SU-DHL-6 (cell line): ENCODE measurements around the gene REG4.

Source experiments
- CTCF ChIP-seq: fragments of 200-600 bp; sonication (generic); IDR thresholded peaks from one replicate; pipeline ENCODE4 v1.5.1; 2017; ENCODE audit warnings: antibody characterized with exemption, mild to moderate bottlenecking, low read length, moderate library complexity; ENCODE audit not compliant: insufficient read depth, poor library complexity, severe bottlenecking
- EZH2phosphoT487 ChIP-seq: fragments of 200-600 bp; sonication (generic), shearing (Covaris generic); conservative IDR thresholded peaks from 2 replicates; pipeline ENCODE4 v1.6.1; 2018; ENCODE audit warnings: mild to moderate bottlenecking, antibody characterized with exemption, low read length, moderate library complexity, mixed read lengths

- TF ChIP-seq CTCF: no peak
- no peak for TF ChIP-seq EZH2phosphoT487
These were observed 5.5 kb downstream of the REG4 start for GRCh38 chr1:119805746-119806145.
